GM18502 (cell line): ENCODE results near the gene NCCRP1.
"Not testable (repeated sequence)": the region's sequence is repeated elsewhere in the genome, so short reads cannot be mapped to it uniquely, and the experiment has no call there.

ENCODE experiments used
- ATAC-seq: cut with Tn5 transposase; IDR thresholded peaks from one replicate; pipeline ENCODE4 v1.9.1; 2021; ENCODE audit warnings: mild to moderate bottlenecking; ENCODE audit not compliant: unreplicated experiment, poor library complexity

NCCRP1 gene

DNA sequence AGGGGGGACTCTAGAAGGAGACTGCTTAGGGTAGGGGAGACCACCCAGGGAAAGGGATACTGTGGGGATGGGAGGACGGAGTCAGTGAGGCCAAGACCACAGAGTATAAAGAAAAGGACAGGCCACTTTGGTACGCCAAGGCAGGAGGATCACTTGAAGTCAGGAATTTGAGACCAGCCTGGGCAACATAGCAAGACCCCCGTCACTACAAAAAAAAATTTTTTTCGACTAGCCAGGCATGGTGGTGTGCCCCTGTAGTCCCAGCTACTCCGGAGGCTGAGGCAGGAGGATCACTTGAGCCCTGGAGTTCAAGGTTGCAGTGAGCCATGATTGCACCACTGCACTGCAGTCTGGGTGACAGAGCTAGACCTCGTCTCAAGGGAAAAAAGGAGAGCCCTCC lies 41.4 kb downstream of the NCCRP1 start:
- ATAC-seq = no peak

DNA sequence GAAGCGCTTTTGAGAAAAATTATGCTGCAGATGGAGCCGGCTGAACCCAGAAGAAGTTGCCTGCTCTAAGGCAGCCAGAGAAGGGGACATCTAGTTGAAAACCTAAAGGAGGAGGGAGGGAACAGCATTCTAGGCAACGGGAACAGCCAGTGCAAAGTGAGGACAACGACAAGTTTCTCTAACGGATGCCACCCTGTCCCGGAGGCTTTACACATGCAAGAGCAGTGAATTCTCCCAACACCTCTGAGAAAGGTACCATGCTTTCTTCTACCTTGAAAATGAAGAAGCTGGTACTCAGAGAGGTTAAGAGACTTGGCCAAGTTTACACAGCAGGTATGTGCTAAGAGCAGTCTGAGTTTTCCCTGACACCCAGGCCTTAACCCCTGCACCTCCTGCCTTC lies 42.2 kb downstream of the NCCRP1 start:
- ATAC-seq = no peak

DNA sequence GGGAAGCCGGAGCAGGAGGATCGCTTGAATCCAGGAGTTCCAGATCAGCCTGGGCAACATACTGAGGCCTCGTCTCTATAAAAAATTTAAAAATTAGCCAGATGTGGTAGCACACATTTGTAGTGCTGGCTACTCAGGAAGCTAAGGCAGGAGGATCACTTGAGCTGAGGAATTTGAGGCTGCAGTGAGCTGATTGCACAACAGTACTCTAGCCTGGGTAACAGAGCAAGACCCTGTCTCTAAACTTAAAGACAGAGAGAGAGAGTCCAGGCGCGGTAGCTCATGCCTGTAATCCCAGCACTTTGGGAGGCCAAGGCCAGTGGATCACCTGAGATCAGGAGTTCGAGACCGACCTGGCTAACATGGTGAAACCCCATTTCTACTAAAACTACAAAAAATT lies 43.7 kb downstream of the NCCRP1 start:
- no peak for ATAC-seq

DNA sequence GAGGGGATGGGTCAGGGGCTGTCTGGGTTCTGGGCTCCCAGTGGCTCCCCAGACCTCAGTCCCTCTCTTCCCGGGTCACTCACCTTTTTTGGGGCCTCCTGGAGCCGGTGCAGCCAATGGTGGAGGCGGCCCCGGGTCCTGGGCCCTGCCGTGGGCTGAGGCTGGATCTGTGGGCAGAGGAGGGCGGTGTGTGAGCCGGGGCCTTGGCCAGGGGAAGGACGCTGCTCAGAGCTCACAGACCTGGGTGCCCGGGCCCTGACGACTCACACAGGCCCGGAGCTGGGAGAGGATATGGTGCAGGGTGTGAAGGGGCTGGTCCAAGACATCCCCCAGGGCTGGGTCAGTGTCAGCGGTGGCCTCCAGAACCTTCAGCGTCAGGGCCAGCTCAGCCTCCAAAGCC lies 47.0 kb downstream of the NCCRP1 start:
- not testable (repeated sequence) for ATAC-seq

DNA sequence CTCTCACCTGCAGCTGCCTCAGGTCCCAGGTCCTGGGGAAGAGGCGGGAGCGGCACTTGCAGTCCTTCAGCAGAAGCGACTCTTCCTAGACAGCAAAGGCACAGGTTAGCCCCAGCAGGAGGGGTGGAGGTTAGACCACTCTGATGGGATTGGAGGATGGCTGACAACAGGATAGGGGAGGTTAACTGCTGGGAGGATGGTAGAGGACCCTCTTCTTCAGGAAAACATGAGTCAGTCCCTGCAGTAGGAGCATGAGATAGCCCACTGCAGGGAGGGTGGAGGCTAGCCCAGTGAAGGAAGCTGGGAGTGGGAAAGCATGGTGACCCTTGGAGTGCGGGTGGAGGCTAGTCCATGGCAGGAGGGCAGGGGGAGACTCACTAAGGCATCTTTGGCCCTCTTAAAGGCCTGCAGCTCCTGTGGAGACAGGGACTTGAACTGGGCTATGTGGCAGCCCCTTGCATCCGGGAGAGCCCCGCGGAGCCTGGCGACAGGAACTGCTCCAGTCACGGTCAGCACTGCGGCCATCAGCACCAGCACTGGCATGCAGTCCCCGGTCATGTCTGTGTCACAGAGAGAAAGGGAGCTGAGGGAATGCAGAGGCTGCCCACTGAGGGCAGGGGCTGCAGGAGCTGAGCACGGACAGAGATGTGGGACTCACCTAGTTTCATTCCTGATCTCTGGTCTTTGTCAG lies 47.8 kb downstream of the NCCRP1 start, which contains the start of gene IFNL3:
Gene IFNL3, minus strand, starts transcription at position 597 of the 691 bp plus-strand sequence. Its CDS starts 39 bp downstream, at position 558.
- ATAC-seq = not testable (repeated sequence)

DNA sequence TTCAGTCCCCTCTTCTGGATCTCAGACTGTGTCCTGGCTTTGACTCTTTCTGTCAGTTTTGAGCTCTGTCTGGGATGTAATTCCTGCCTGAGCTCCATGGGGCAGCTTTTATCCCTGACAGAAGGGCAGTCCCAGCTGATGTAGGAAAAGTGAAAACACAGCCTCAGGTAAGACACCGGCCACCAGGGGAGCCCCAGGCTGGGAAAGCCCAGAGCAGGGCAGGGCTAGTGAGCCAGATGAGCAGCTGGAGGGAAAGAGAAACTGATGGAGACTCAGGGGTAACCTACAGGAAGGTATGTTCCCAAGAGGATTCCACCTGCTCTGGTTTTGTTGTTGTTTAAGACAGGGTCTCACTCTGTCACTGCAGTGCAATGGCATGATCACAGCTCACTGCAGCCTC lies 48.4 kb downstream of the NCCRP1 start:
- ATAC-seq = not testable (repeated sequence)

DNA sequence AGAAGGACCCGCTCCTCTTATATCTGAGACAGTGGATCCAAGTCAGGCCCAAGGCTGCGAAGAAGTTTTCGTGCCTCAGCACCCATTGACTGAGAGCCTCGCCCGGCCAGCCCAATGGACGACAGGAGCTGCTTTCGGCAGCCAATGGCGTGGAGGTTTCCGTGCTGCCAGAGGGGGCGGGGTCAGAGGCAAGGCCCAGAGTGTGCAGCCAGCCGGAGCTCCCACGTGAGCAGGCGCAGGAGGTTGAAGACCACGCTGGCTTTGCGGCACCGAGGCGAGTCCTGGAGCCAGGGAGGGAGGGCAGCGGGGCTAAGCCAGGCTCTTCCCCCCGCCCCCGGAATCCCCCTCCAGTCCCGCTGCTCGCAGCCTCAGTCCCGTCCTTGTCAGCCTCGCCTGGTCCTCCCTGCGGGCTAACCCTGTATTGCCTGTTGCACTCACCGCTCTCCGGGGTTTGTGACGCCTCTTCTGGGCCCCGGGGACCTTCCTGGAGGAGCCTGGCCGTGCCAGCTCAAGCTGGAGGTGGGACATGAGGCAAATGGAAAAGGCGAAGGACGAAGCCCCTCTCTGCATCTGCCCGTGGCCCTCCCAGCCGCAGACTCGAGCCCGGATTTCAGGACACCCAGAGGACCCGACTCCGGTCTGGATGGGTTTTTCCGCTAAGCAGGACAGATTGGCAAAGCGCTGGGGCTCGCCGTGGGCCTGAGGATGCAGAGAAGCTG lies 50.3 kb downstream of the NCCRP1 start:
- ATAC-seq = no peak

DNA sequence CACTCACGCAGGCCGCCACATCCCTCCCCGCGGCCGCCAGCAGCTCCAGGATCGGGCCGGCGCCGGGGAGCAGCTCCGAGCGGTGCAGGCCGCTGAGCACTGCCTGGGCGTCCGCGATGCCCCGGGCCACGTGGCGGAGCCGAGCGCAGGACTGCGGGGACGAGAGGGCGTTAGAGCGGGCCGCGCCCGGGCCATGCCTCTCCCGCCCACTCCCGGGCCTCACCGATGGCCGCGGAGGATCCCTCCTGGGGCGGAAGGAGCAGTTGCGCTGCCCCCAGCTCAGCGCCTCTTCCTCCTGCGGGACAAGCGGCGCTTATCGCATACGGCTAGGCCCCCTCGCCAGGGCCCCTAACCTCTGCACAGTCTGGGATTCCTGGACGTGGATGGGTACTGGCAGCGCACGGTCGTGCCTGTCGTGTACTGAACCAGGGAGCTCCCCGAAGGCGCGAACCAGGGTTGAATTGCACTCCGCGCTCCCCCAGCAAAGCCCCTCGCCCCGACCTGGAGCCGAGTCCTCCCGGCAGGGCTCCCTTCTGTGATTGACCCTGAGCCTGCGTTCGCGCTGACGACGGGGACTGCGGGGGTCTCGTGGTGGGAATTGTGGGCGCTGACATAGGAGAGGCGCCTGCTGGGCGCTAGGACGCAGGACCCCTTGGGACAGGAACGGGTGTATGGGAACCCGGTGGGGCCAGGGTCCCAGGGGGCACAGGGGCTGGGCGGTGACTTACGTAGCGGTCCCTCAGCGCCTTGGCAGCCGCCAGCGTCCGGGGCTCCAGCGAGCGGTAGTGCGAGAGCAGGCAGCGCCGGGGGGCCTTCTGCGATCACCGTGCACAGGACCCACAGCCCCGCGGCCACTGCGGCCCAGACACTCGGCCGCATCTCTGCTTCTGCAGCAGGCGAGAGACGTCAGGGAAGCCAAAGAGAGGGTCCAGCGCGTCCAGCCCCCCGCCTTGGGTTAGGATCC lies 51.2 kb downstream of the NCCRP1 start:
- ATAC-seq = no peak

DNA sequence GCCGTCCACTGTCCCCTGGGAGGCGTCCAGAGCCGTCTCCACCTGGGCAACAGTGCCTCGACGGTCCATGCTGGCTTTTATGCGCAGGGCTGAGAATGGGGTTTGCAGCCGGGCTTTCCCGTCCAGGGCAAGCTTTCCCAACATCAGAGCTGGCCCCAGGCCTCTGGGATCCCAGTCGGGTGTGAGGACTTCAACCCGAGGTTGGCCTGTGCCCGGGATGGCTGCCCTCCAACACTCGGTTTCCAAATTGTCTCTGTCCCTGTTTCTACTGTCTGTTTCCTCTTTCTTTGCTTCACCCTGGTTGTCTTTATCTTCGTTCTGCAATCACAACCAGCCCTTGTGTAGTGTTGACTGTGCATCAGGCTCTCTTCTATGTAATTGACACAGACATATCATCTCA lies 52.0 kb downstream of the NCCRP1 start, which contains the start of gene IFNL4:
Gene IFNL4, minus strand, starts transcription at position 51 of the 400 bp plus-strand sequence.
- ATAC-seq = no peak

DNA sequence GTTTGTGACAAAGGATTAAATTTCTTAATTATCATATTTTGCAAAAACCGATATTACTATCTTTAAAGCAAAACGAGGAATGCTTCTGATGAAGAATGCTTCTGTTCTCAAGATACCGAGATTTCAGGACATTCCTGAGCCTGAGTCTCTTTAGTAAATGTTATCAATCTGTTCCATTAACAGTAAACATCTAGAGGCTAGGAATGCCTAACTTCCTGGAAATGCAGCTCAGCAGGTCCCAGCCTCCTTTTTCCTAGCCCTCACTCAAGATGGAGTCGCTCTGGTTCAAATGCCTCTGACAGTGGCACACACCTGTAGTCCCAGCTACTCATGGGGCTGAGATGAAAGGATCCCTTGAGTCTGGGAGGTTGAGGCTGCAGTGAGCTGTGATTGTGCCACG lies 54.3 kb downstream of the NCCRP1 start:
- no peak for ATAC-seq
